GM23248 (cell line): ENCODE measurements around the gene ASXL2.
"Not testable (repeated sequence)": the region's sequence is repeated elsewhere in the genome, so short reads cannot be mapped to it uniquely, and the experiment has no call there.

Experiments used
- EZH2 ChIP-seq: fragments of 200-600 bp; sonication (generic); IDR thresholded peaks from 2 replicates; pipeline ENCODE4 v1.6.1; 2018; ENCODE audit warnings: antibody characterized with exemption, mild to moderate bottlenecking; ENCODE audit not compliant: insufficient read depth, poor library complexity, severe bottlenecking
- EZH2phosphoT487 ChIP-seq: fragments of 200-600 bp; sonication (generic); IDR thresholded peaks from 2 replicates; pipeline ENCODE4 v1.6.1; 2018; ENCODE audit warnings: antibody characterized with exemption, moderate library complexity, mild to moderate bottlenecking, low read depth; ENCODE audit not compliant: insufficient read depth

DNA sequence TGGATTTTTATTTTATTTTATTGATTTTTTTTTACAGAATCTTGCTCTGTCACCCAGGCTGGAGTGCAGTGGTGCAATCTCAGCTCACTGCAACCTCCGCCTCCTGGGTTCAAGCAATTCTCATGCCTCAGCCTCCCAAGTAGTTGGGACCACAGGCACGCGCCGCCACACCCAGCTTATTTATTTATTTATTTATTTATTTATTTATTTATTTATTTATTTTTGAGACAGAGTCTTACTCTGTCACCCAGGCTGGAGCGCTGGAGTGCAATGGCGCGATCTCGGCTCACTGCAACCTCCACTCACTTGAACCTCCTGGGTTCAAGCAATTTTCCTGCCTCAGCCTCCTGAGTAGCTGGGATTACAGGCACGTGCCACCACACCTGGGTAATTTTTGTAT, 18.0 kb upstream of the ASXL2 start:
- TF ChIP-seq EZH2, EZH2phosphoT487: not testable (repeated sequence)
